Body of pancreas (tissue), 4 donors: ENCODE measurements around the gene FAM184B.

Source experiments
- POLR2A ChIP-seq, 3 donors: fragments of 450-650 bp; IDR thresholded peaks; one replicate each; pipeline ENCODE4 v1.6.1; 2016; ENCODE audit warnings: antibody characterized with exemption in 3 of 3, mild to moderate bottlenecking in 2 of 3
- TF ChIP-seq, protein P1 (sequence below), 7 experiments: fragments of 450-650 bp in 4 of 7; fragments of 200-600 bp in 3 of 7; sonication (generic) in 3 of 7; IDR thresholded peaks; one replicate each; pipeline ENCODE4 v1.5.1; 2016 to 2019; ENCODE audit warnings: antibody characterized with exemption in 7 of 7

DNA sequence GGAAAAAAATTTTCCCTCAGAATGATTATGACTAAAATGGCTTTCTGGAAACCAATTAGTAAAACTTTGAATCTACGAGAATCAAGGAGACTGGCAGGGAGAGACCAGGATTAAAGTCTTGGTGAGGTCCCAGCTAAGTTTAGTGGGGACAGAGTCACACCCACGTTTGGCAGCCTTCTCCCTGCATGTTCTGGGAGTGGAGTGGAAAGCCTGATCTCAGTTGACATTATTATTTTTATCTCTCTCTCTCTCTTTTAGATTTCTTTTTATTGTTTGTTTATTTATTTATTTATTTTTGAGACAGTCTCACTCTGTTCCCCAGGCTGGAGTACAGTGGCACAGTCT, 99.2 kb downstream of the FAM184B start:
- TF ChIP-seq POLR2A (IDR thresholded peaks at IDR 0.05), result no peak
- TF ChIP-seq, protein P1, sequence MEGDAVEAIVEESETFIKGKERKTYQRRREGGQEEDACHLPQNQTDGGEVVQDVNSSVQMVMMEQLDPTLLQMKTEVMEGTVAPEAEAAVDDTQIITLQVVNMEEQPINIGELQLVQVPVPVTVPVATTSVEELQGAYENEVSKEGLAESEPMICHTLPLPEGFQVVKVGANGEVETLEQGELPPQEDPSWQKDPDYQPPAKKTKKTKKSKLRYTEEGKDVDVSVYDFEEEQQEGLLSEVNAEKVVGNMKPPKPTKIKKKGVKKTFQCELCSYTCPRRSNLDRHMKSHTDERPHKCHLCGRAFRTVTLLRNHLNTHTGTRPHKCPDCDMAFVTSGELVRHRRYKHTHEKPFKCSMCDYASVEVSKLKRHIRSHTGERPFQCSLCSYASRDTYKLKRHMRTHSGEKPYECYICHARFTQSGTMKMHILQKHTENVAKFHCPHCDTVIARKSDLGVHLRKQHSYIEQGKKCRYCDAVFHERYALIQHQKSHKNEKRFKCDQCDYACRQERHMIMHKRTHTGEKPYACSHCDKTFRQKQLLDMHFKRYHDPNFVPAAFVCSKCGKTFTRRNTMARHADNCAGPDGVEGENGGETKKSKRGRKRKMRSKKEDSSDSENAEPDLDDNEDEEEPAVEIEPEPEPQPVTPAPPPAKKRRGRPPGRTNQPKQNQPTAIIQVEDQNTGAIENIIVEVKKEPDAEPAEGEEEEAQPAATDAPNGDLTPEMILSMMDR (IDR thresholded peaks at IDR 0.05), result no peak
